ENCODE data around the gene RSPO4.

The RSPO4 gene

GRCh38 chr20:910870-911770, 91.0 kb downstream of the RSPO4 start:
- H3K9me2 ChIP-seq (replicated peaks; ENCODE audit: insufficient read depth, low read length), result no peaks in the 10 kb centered on the region
- H4K20me1 ChIP-seq (ENCODE audit: insufficient read depth, low read length), result no peaks in the 10 kb centered on the region
- H3F3A ChIP-seq (ENCODE audit: insufficient read depth, low read length), result no peaks in the 10 kb centered on the region
- H3K27ac ChIP-seq (ENCODE audit: low read length), result no peak overlapping the region
- TF ChIP-seq CTCF (IDR thresholded peaks at IDR 0.05; ENCODE audit: low read length), result no peak
- TF ChIP-seq EZH2 (optimal IDR thresholded peaks at IDR 0.05; ENCODE audit: low read depth, low read length), result no peak
- TF ChIP-seq EZH2phosphoT487 (IDR thresholded peaks at IDR 0.05; ENCODE audit: low read length), result no peak
- no peak overlapping the region for H3K4me3 ChIP-seq (ENCODE audit: low read length)
- peaks cover 14% of the 10 kb centered on the region; the same call in 1 of the 2 replicates for H3K27me3 ChIP-seq (replicated peaks; ENCODE audit: insufficient read depth, low read length)
- no peaks in the 10 kb centered on the region for H3K4me1 ChIP-seq (ENCODE audit: low read length)
- no peak for DNase-seq
- H3K4me2 ChIP-seq (ENCODE audit: low read depth, low read length), result no peak overlapping the region
- no peaks in the 10 kb centered on the region for H3K79me2 ChIP-seq (ENCODE audit: low read length)
- no peak overlapping the region for H2AFZ ChIP-seq (ENCODE audit: low read length)
- no peaks in the 10 kb centered on the region for H3K36me3 ChIP-seq (replicated peaks; ENCODE audit: insufficient read depth, low read length)
- no peaks in the 10 kb centered on the region for H3K9me3 ChIP-seq (replicated peaks; ENCODE audit: insufficient read depth, low read length)
- H3K9ac ChIP-seq (ENCODE audit: low read length), result no peak overlapping the region

- peaks cover 10% of the 10 kb centered on the region; the same call in 1 of the 2 replicates for H3K27me3 ChIP-seq (replicated peaks; ENCODE audit: insufficient read depth, low read length)
- H3K4me1 ChIP-seq (ENCODE audit: low read length), result no peaks in the 10 kb centered on the region
- no peaks in the 10 kb centered on the region for H3K36me3 ChIP-seq (replicated peaks; ENCODE audit: insufficient read depth, low read length)
- H3F3A ChIP-seq (ENCODE audit: insufficient read depth, low read length), result no peaks in the 10 kb centered on the region
- no peak overlapping the region for H3K9ac ChIP-seq (ENCODE audit: low read length)
- no peak overlapping the region for H3K27ac ChIP-seq (ENCODE audit: low read length)
- no peaks in the 10 kb centered on the region for H3K9me2 ChIP-seq (replicated peaks; ENCODE audit: insufficient read depth, low read length)
- no peak for DNase-seq
- H4K20me1 ChIP-seq (ENCODE audit: insufficient read depth, low read length), result no peaks in the 10 kb centered on the region
- no peaks in the 10 kb centered on the region for H3K79me2 ChIP-seq (ENCODE audit: low read length)
- no peak overlapping the region for H3K4me3 ChIP-seq (ENCODE audit: low read length)
- H3K9me3 ChIP-seq (replicated peaks; ENCODE audit: insufficient read depth, low read length), result no peaks in the 10 kb centered on the region
- TF ChIP-seq EZH2 (optimal IDR thresholded peaks at IDR 0.05; ENCODE audit: low read depth, low read length), result no peak
- no peak for TF ChIP-seq EZH2phosphoT487 (IDR thresholded peaks at IDR 0.05; ENCODE audit: low read length)
- TF ChIP-seq CTCF (IDR thresholded peaks at IDR 0.05; ENCODE audit: low read length), result no peak
- no peak overlapping the region for H2AFZ ChIP-seq (ENCODE audit: low read length)
- H3K4me2 ChIP-seq (ENCODE audit: low read depth, low read length), result no peak overlapping the region
Measured at GRCh38 chr20:910132-910869, 91.8 kb downstream of the RSPO4 start.

GRCh38 chr20:909641-910040, 92.5 kb downstream of the RSPO4 start:
- Histone ChIP-seq H3K4me3 (ENCODE audit: low read length) (no peak overlapping the region), H3K9ac (ENCODE audit: low read length) (no peak overlapping the region), H3K9me3 (replicated peaks; ENCODE audit: insufficient read depth, low read length) (no peaks in the 10 kb centered on the region), H3K27ac (ENCODE audit: low read length) (no peak overlapping the region), H3K36me3 (replicated peaks; ENCODE audit: insufficient read depth, low read length) (no peaks in the 10 kb centered on the region), H3K4me1 (ENCODE audit: low read length) (no peaks in the 10 kb centered on the region), H3F3A (ENCODE audit: insufficient read depth, low read length) (no peaks in the 10 kb centered on the region), H4K20me1 (ENCODE audit: insufficient read depth, low read length) (no peaks in the 10 kb centered on the region), H3K79me2 (ENCODE audit: low read length) (no peaks in the 10 kb centered on the region), H3K4me2 (ENCODE audit: low read depth, low read length) (no peak overlapping the region), H3K27me3 (replicated peaks; ENCODE audit: insufficient read depth, low read length) (peaks cover 4% of the 10 kb centered on the region; the same call in 1 of the 2 replicates), H3K9me2 (replicated peaks; ENCODE audit: insufficient read depth, low read length) (no peaks in the 10 kb centered on the region), H2AFZ (ENCODE audit: low read length) (no peak overlapping the region)
- TF ChIP-seq EZH2 (optimal IDR thresholded peaks at IDR 0.05; ENCODE audit: low read depth, low read length) (no peak), CTCF (IDR thresholded peaks at IDR 0.05; ENCODE audit: low read length) (no peak), EZH2phosphoT487 (IDR thresholded peaks at IDR 0.05; ENCODE audit: low read length) (no peak)
- no peak for DNase-seq

All from MM.1S (cell line).